Colonic mucosa (tissue), 4 donors: ENCODE results near the gene FIBCD1. TPM values are rescaled to one million over a fixed set of nuclear protein-coding genes. Genes with fewer than 3 reads are reported as not detected.
A peak's percentile ranks its signal among the peaks of the same experiment; 100 is the strongest.

Experiments
- DNase-seq: peaks from one replicate; pipeline ENCODE4 v3.0.0-alpha.2; 2020
- H3K27ac ChIP-seq: fragments of 200-600 bp; one replicate; pipeline ENCODE4 v1.8.0; 2021
- H3K27me3 ChIP-seq: fragments of 200-600 bp; one replicate; pipeline ENCODE4 v1.8.0; 2021
- H3K36me3 ChIP-seq: fragments of 200-600 bp; one replicate; pipeline ENCODE4 v1.8.0; 2021
- H3K4me1 ChIP-seq: fragments of 200-600 bp; one replicate; pipeline ENCODE4 v1.8.0; 2021; ENCODE audit warnings: mild to moderate bottlenecking
- H3K4me3 ChIP-seq: fragments of 200-600 bp; one replicate; pipeline ENCODE4 v1.8.0; 2021
- H3K9ac ChIP-seq, 2 donors: one replicate each; pipeline ENCODE4 v1.7.0; 2013; ENCODE audit warnings: control low read depth in 2 of 2, low read depth in 2 of 2, low read length in 2 of 2
- H3K9me3 ChIP-seq: fragments of 200-600 bp; one replicate; pipeline ENCODE4 v1.8.0; 2021
- CTCF ChIP-seq: fragments of 200-600 bp; IDR thresholded peaks from one replicate; pipeline ENCODE4 v1.8.0; 2022; ENCODE audit warnings: antibody characterized with exemption, mild to moderate bottlenecking
- intact Hi-C: fragments of 100-400 bp; cut with DNase I; formaldehyde crosslinking; loops from one replicate; pipeline ENCODE4 v1.14.1; 2022
- total RNA-seq, 2 donors: library from RNA; stranded (reverse); fragmentation: NEBNext Ultra II Directional in 1 of 2; extraction: Animal tissue kit (Norgen Biotek cat#: 25700) in 1 of 2; gene quantifications; one replicate each; pipeline ENCODE4 v1.2.1, GENCODE V29; 2021
- donor health status: healthy.
- donor health status: DM: no; HTN: no; CAD: no.
- donor health status: DM: no; HTN: no; CAD: no.

The FIBCD1 gene
- total RNA-seq, result 10 to 100 TPM in 1 of 2 donors, 1 to 10 TPM in 1; 9.0 to 32.9 TPM

- Histone ChIP-seq H3K27ac (peak within 1 kb of the TSS; percentile 9), H3K27me3 (peaks cover 34% of the 10 kb centered on the region), H3K4me1 (peaks cover 4% of the 10 kb centered on the region), H3K4me3 (peak within 1 kb of the TSS; percentile 63), H3K36me3 (no peaks in the 10 kb centered on the region), H3K9me3 (no peaks in the 10 kb centered on the region), H3K9ac (peak within 1 kb of the TSS; percentile 46 to 62)
- peak; percentile 27 for TF ChIP-seq CTCF
- DNase-seq, result peak; percentile 71
- intact Hi-C loops, result no loop called here
These were observed at the start of gene FIBCD1 for GRCh38 chr9:130938652-130939404. Gene FIBCD1 (minus strand): TSS chr9:130939247. CDS start chr9:130938607, 640 bp downstream.

- Histone ChIP-seq H3K9me3 (no peaks in the 10 kb centered on the region), H3K36me3 (no peaks in the 10 kb centered on the region), H3K4me3 (no peak overlapping the region), H3K27me3 (peaks cover 5% of the 10 kb centered on the region), H3K9ac (no peak overlapping the region), H3K4me1 (no peaks in the 10 kb centered on the region), H3K27ac (no peak overlapping the region)
- intact Hi-C loops, result no loop called here
- TF ChIP-seq CTCF, result no peak
- DNase-seq, result no peak
These were observed 49.3 kb upstream of the FIBCD1 start for GRCh38 chr9:130988400-130988747.

- DNase-seq, result no peak
- Histone ChIP-seq H3K9ac (no peak overlapping the region), H3K36me3 (no peaks in the 10 kb centered on the region), H3K4me1 (no peaks in the 10 kb centered on the region), H3K27ac (no peak overlapping the region), H3K27me3 (peaks cover 5% of the 10 kb centered on the region), H3K9me3 (no peaks in the 10 kb centered on the region), H3K4me3 (no peak overlapping the region)
- TF ChIP-seq CTCF, result no peak
- intact Hi-C loops, result no loop called here
These were observed 48.8 kb upstream of the FIBCD1 start for GRCh38 chr9:130987738-130988399.

GRCh38 chr9:130987054-130987453, 48.0 kb upstream of the FIBCD1 start:
- Histone ChIP-seq H3K4me1 (no peaks in the 10 kb centered on the region), H3K27me3 (peaks cover 5% of the 10 kb centered on the region), H3K4me3 (no peak overlapping the region), H3K9ac (no peak overlapping the region), H3K27ac (no peak overlapping the region), H3K9me3 (no peaks in the 10 kb centered on the region), H3K36me3 (no peaks in the 10 kb centered on the region)
- no peak for DNase-seq
- intact Hi-C loops, result no loop called here
- no peak for TF ChIP-seq CTCF

GRCh38 chr9:130986356-130986965, 47.4 kb upstream of the FIBCD1 start:
- Histone ChIP-seq H3K27ac (no peak overlapping the region), H3K27me3 (peaks cover 5% of the 10 kb centered on the region), H3K4me3 (no peak overlapping the region), H3K36me3 (no peaks in the 10 kb centered on the region), H3K4me1 (no peaks in the 10 kb centered on the region), H3K9me3 (no peaks in the 10 kb centered on the region), H3K9ac (no peak overlapping the region)
- TF ChIP-seq CTCF, result no peak
- no peak for DNase-seq
- intact Hi-C loops, result no loop called here
